ENCODE results near the gene TMX4. TPM values are rescaled to one million over a fixed set of nuclear protein-coding genes. Genes with fewer than 3 reads are reported as not detected.

The TMX4 gene, protein sequence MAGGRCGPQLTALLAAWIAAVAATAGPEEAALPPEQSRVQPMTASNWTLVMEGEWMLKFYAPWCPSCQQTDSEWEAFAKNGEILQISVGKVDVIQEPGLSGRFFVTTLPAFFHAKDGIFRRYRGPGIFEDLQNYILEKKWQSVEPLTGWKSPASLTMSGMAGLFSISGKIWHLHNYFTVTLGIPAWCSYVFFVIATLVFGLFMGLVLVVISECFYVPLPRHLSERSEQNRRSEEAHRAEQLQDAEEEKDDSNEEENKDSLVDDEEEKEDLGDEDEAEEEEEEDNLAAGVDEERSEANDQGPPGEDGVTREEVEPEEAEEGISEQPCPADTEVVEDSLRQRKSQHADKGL
- total RNA-seq (100 to 1,000 TPM in 7 of 10 donors, 10 to 100 TPM in 3; 89.3 to 169 (median 121) TPM), polyA plus RNA-seq (10 to 100 TPM; 26.7 to 41.9 TPM)
- long read RNA-seq, donor 1, full-length matches to known transcripts, result 205 of 271 reads
- long read RNA-seq, donor 1, partial matches to known transcripts, result 10 of 271 reads
- long read RNA-seq, donor 1, other reads (novel, unspliced or antisense), result 56 of 271 reads
- long read RNA-seq, donor 2, full-length matches to known transcripts, result 157 of 207 reads
- long read RNA-seq, donor 2, partial matches to known transcripts, result 11 of 207 reads
- long read RNA-seq, donor 2, other reads (novel, unspliced or antisense), result 39 of 207 reads
- long read RNA-seq, donor 3, full-length matches to known transcripts, result 492 of 590 reads
- long read RNA-seq, donor 3, partial matches to known transcripts, result 14 of 590 reads
- long read RNA-seq, donor 3, other reads (novel, unspliced or antisense), result 84 of 590 reads

DNA sequence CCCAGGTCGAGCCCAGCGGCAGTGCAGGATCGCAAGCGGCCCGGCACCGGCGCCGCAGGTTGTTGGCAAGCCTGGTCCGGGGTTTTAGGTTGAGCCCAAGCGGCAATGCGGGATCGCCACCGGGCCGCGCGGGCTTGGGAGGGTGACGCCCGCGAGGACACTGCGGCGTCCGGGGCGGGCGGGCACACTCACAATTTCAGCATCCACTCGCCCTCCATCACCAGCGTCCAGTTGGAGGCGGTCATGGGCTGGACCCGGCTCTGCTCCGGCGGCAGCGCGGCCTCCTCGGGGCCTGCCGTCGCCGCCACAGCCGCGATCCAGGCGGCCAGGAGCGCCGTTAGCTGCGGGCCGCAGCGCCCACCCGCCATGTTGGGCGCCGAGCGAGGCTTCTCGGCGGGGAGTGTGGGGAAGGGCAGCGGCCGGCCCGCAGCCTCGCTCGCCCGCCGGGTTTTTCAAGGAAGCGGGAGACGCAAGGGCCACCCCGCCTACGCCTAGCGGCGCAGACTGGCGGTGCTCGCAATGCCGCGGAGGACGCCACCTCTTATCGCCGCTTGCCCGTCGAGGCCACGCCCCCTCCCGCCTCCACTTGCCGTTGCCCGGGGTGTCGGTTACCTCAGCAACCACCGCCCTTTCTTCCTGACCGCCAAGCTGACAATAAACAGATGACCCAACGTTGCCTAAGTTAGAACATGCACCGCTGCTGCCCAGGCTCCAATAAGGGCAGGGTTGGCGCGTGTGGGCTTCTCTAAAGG lies at the start of gene TMX4:
TMX4 (minus strand) TSS at position 516 of the 752 bp plus-strand sequence; CDS start at position 368, 148 bp downstream.
- H3K36me3 ChIP-seq, result no peaks in the 10 kb centered on the region
- peak; percentile 96 to 99 (median 98) for ATAC-seq

DNA sequence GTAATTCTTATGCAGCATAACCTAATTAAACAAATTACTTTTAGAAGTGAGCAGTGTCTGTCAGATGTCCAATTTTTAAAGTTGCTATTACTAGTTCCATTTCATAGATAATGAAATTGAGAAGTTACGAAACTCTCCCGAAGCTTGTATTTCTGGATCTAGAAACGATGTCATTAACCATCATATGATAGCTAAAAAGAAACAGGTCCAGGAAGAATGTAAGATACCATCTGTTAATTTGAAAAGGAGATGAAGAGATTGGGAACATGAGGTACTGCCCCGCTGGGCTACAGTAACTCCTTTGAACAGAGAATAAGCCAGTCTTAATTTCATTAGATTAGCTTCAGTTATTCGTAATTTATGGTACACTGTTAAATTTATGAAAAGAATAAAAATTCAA lies 47.5 kb upstream of the TMX4 start:
- Histone ChIP-seq H3K36me3 (no peaks in the 10 kb centered on the region), H3K9me3 (no peaks in the 10 kb centered on the region), H3K4me1 (no peaks in the 10 kb centered on the region), H3K4me3 (no peak overlapping the region), H3K27me3 (no peaks in the 10 kb centered on the region), H3K27ac (no peak overlapping the region)
- no peak for DNase-seq
- ATAC-seq, result no peak
- TF ChIP-seq, protein P1, sequence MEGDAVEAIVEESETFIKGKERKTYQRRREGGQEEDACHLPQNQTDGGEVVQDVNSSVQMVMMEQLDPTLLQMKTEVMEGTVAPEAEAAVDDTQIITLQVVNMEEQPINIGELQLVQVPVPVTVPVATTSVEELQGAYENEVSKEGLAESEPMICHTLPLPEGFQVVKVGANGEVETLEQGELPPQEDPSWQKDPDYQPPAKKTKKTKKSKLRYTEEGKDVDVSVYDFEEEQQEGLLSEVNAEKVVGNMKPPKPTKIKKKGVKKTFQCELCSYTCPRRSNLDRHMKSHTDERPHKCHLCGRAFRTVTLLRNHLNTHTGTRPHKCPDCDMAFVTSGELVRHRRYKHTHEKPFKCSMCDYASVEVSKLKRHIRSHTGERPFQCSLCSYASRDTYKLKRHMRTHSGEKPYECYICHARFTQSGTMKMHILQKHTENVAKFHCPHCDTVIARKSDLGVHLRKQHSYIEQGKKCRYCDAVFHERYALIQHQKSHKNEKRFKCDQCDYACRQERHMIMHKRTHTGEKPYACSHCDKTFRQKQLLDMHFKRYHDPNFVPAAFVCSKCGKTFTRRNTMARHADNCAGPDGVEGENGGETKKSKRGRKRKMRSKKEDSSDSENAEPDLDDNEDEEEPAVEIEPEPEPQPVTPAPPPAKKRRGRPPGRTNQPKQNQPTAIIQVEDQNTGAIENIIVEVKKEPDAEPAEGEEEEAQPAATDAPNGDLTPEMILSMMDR (IDR thresholded peaks at IDR 0.05), result no peak
- WGBS, 2 donors, result 86 to 91% methylated on average over 5 of the region's 5 CpGs
- intact Hi-C loops (cut with DNase I), result loop anchor here in 1 of 10 donors (10.0 kb wide), 1 partner anchor 58 kb away; no protein-coding TSS in a partner anchor

More for the DNA sequence above, at the start of gene TMX4:
- H3K9me3 ChIP-seq, result no peaks in the 10 kb centered on the region
- H3K4me1 ChIP-seq, result peaks cover 2 to 48% (median 28%) of the 10 kb centered on the region in 9 donors
- 0 to 1% methylated on average over 80 to 83 of the region's 83 CpGs for WGBS, 2 donors
- H3K27me3 ChIP-seq, result no peaks in the 10 kb centered on the region
- DNase-seq, result peak; percentile 98
- TF ChIP-seq, protein P1 (IDR thresholded peaks at IDR 0.05), result peak in 7 of 9 donors; percentile 25 to 67 (median 46)
- peak within 1 kb of the TSS; percentile 74 to 98 (median 90) for H3K4me3 ChIP-seq
- H3K27ac ChIP-seq, result peak within 1 kb of the TSS; percentile 97 to 100 (median 99)
- intact Hi-C loops (cut with DNase I), result no loop called here

DNA sequence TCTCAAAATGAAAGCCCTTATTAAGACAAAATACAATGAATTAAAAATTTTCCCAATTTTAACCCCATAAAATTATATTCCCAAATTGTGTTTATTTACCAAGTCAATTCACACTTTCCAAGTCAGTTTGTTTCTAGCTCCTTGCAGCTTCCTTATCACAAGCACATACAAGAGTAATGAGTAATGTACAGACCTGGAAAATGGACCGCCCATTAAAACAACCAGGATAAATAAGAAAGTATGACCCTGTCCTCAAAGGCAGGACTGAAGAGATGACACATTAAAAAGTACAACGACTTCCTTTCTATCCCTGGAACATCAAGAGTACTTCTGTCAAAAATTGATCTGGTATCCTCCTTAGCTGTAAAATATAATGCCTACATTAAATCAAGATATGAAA lies 47.1 kb upstream of the TMX4 start:
- WGBS, 2 donors, result 81 to 82% methylated on average over 2 of the region's 2 CpGs
- intact Hi-C loops (cut with DNase I), result loop anchor here in 1 of 10 donors (10.0 kb wide), 1 partner anchor 58 kb away; no protein-coding TSS in a partner anchor
- TF ChIP-seq, protein P1 (IDR thresholded peaks at IDR 0.05), result no peak

More for the DNA sequence above, 47.1 kb upstream of the TMX4 start:
- Histone ChIP-seq H3K4me1 (no peaks in the 10 kb centered on the region), H3K27ac (no peak overlapping the region), H3K9me3 (no peaks in the 10 kb centered on the region), H3K27me3 (no peaks in the 10 kb centered on the region), H3K4me3 (no peak overlapping the region), H3K36me3 (no peaks in the 10 kb centered on the region)
- no peak for DNase-seq
- ATAC-seq, result no peak
